Activated T-helper 9 cell treated with anti-CD3 and anti-CD28 coated beads, Interleukin-2, amount 50 U/mL, for 16 hours (primary cell): Measurements from ENCODE around the gene ALB.
"Not testable (repeated sequence)": the region's sequence is repeated elsewhere in the genome, so short reads cannot be mapped to it uniquely, and the experiment has no call there.

Experiments used
- DNase-seq: peaks from one replicate; pipeline ENCODE4 v3.0.0-alpha.2; 2020; ENCODE audit warnings: low read depth

Gene ALB

DNA sequence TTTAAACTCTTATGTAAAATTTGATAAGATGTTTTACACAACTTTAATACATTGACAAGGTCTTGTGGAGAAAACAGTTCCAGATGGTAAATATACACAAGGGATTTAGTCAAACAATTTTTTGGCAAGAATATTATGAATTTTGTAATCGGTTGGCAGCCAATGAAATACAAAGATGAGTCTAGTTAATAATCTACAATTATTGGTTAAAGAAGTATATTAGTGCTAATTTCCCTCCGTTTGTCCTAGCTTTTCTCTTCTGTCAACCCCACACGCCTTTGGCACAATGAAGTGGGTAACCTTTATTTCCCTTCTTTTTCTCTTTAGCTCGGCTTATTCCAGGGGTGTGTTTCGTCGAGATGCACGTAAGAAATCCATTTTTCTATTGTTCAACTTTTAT, at the start of gene ALB:
TSS of gene ALB (plus strand) at position 246 of the 400 bp plus-strand sequence. CDS start at position 287, 41 bp downstream.
- no peak for DNase-seq

DNA sequence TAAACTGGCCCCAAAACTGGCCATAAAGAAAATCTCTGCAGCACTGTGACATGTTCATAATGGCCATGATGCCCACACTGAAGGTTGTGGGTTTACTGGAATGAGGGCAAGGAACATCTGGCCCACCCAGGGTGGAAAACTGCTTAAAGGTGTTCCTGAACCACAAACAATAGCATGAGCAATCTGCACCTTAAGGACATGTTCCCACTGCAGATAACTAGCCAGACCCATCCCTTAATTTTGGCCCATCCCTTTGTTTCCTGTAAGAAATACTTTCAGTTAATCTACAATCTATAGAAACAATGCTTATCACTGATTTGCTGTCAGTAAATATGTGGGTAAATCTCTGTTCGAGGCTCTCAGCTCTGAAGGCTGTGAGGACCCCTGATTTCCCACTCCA, 46.9 kb upstream of the ALB start:
- not testable (repeated sequence) for DNase-seq

DNA sequence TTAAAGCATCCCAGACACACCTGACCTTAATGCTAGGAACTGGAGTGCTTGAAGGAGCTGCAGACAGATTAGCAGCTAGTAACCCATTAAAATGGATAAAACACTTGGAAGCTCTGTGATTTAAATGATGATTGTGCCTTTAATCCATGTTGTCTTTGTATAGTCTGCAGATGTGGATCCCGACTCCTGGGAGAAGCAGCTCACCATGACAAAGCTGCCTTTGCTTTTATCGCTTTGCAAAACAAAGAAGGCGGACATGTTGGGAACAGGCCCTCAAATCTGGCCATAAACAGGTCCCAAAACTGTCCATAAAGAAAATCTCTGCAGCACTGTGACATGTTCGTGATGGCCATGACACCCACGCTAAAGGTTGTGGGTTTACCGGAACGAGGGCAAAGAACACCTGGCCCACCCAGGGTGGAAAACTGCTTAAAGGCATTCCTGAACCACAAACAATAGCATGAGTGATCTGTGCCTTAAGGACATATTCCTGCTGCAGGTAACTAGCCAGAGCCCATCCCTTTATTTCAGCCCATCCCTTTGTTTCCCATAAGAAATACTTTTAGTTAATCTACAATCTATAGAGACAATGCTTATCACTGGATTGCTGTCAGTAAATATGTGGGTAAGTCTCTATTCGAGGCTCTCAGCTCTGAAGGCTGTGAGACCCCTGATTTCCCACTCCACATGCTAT, 34.4 kb upstream of the ALB start:
- DNase-seq = not testable (repeated sequence)

DNA sequence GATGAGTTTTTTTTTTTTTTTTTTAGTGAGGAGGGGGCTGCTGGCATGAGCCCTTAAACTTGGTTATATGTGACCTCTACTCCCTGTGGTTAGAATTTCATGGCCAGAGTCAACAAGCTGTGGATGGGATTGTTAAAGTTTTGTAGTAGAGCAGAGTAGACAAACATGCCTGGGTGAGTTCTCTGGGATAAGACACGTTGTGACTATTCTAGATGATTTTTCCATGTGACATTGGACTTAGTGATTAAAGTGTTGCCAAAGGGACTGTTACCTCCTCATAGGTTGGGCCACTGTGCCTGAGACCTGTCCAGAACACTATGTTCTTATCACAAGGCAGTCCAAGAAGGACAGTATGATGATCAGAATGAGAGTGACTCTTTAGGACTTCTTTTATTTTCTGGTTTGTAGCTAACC, 28.8 kb upstream of the ALB start:
- DNase-seq = no peak

DNA sequence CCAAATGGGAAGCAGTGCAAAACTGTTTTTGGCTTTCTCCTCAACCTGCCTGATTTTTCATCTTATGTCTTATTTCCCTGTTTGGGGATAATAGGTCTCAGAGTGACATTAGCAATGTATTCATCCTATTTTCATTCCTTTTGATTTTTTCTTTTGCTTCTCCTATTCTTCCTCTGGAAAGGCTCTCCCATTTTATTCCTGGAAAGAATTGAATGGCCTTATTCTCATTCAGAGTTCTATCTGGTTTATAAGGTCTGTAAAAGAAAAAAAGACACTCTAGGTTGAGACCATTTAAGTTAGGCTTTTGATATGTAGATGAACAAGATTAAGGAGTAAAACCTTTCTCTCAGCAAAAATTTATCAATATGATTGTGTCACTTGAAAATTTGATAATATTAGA, 27.8 kb upstream of the ALB start:
- no peak for DNase-seq

DNA sequence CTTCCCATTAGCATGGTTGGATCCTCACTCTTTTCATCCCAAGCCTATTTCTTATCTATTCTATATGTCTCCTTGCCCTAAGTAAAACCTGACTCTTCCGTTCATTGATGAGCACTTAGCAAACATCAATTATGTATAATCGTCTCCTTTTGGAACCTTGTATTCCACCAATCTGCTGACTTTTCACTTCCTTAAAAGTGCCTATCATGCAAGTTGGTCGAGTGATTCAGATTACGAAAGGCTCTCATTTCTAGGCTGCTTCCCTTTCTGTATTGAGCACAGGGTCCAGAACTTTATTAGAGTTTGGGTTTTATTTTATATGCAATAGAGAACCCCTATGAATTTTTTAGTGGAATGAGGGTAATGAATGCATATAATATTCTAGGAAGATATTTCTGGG, 27.1 kb upstream of the ALB start:
- DNase-seq = no peak

DNA sequence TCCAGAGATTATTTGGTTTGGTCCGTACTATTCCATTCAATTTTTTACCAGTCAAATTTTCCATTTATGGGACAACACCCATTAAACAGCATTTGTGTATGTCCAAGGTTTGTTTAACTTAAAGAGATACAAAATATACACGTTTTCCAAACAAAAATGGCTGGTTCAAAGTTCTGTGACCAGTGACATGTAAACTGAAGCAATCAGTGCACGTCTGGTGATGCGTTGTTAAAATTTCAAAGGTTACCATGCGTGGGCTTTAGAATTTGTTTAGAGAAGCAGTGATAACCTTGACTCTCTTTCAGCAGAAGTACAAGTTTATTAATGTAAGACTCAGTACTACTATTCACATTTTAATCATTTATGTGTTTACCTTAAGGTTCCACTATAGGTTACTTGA, 25.2 kb upstream of the ALB start:
- no peak for DNase-seq

DNA sequence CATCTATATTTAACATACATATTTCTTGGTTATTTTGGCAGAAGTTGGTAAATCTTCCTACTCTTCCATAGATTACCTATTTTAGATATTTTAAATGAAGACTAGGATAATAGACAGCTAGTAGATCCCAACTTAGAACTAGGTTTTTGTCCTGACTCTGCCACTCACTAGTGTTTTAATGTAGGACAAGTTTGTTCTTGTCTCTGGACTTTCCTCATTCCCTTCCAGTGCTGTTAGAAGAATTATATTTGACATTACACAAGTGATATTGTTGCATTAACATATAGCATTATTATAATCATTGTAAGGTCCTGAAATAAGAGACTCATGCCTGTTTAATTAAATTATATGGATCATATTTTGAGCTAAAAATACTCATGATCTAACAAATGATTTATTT, 24.1 kb upstream of the ALB start:
- DNase-seq = no peak

DNA sequence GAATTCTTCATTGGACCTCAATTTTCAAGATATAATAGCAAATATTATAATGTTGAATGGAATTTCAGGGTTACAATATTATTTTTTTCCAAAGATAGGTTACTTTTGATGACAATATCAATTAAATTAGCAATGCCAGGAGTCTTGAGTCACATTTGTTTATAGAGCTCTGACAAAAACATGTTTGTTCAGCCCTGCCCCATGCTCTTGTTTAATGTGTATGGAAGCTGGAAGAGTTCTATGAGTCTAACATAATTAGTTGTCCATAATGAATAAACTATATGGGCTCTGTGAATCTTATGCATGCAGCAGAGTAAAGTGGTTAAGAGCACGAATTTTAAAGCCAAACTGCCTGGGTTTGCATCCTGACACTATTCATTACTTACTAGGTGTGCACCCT, 22.9 kb upstream of the ALB start:
- DNase-seq = no peak

DNA sequence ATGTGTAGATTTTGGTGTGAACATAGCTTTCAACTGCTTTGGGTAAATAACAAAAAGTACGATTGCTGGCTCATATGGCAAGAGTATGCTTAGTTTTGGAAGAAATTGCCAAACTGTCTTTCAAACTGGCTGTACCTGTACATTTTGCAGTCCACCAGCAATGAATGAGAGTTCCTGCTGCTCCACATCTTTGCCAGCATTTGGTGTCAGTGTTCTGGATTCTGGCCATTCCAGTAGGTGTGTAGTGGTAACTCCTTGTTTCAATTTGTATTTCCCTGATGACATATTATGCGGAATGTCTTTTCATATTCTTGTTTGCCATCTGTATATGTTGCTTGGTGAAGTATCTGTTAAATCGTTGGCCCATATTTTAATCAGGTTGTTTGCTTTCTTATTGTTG, 20.6 kb upstream of the ALB start:
- no peak for DNase-seq

DNA sequence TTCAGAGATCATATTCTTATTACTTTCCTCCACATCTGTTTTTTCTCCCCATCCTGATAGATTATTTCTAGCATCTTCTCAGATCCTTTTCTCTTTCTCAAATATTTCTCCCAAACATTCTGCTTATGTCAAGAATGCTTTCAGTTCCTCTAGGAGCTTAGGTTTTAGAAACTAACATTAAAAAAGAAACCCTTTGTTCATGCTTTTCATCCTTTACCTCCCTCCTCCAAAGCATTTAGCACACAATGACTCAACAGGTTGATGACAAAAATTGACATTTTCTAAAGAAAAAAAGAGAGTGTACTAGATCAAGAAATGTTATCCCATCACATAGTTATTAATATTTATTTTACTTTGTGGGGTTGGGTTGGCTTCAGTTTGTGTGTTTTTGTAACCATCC, 16.5 kb upstream of the ALB start:
- no peak for DNase-seq

DNA sequence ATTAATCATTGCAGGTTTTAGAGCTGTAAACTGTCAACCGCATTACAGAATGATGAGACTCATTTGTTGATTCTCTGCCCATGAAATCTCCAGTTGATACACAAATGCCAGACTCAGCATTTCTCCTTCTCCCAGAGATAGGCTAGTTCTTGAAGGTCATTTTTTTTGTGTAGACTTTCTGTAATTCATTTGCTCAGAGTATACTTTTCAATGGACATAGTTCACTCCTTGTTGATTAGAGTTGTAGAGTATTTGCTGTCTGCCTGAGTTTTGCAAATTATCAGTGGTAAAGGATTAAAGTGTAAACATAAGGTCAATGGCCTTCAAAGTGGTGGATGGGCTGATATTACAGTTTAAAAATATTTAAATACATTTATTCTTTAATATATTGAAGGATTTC, 15.2 kb upstream of the ALB start:
- no peak for DNase-seq

DNA sequence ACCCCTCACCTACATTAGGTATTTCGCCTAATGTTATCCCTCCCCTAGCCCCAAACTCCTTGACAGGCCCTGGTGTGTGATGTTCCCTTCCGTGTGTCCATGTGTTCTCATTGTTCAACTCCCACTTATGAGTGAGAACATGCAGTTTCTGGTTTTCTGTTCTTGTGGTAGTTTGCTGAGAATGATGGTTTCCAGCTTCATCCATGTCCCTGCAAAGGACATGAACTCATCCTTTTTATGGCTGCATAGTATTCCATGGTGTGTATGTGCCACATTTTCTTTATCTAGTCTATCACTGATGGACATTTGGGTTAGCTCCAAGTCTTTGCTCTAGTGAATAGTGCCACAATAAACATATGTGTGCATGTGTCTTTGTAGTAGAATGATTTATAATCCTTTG, 14.4 kb upstream of the ALB start:
- DNase-seq = not testable (repeated sequence)

DNA sequence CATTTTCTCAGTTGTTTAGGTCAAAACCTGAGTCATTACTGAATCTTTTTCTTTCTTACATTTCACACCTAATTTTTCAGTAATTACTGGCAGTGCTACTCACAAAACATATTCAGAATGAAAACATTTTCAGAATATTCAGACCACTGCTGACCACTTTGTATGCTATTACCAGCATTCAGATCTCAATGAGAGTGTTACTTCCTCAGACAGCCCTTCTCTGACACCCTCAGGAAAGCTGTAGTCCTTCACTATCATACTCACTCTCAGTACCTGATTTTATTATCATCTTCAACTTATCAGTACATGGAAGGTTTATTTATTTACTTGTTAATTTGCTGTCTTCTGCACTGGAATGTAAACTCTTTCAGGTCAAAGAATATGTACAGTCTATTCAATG, 12.3 kb upstream of the ALB start:
- no peak for DNase-seq

DNA sequence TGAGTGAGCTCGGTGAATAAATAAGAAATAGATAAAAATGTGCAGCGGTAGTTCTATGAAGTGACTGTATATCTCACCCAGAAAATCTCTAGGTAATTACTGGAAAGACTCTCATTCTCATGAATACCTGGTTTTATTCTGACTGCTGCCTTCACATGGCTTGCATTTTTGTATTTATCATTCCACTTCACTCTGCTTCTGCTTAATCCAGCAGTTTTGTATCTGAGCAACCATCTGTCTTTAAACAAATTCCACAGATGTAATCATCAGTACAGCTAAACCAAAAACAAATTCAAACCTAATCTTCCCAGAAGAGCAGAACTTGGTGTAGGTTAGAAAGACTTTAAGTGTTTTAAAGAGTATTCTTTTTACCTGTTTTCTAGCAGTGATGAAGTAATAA, 11.2 kb upstream of the ALB start:
- no peak for DNase-seq

DNA sequence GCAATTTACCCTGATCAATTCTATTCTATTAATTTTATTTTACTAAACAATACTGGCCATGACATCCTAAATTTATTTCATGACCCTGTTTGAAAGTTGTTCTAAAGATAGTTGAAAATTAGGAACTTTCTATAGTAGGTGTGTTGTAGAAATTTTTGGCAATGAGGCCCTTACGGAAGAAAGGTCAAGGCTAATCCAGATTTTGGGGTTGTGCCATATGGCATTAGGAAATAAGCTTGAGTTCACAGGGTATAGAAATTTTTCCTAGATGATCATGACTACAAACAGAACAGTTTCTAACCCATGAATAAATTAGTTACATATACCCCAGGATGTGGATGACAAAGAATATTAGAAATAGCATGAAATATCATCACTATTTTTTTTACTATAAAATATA, 7.8 kb upstream of the ALB start:
- DNase-seq = no peak

DNA sequence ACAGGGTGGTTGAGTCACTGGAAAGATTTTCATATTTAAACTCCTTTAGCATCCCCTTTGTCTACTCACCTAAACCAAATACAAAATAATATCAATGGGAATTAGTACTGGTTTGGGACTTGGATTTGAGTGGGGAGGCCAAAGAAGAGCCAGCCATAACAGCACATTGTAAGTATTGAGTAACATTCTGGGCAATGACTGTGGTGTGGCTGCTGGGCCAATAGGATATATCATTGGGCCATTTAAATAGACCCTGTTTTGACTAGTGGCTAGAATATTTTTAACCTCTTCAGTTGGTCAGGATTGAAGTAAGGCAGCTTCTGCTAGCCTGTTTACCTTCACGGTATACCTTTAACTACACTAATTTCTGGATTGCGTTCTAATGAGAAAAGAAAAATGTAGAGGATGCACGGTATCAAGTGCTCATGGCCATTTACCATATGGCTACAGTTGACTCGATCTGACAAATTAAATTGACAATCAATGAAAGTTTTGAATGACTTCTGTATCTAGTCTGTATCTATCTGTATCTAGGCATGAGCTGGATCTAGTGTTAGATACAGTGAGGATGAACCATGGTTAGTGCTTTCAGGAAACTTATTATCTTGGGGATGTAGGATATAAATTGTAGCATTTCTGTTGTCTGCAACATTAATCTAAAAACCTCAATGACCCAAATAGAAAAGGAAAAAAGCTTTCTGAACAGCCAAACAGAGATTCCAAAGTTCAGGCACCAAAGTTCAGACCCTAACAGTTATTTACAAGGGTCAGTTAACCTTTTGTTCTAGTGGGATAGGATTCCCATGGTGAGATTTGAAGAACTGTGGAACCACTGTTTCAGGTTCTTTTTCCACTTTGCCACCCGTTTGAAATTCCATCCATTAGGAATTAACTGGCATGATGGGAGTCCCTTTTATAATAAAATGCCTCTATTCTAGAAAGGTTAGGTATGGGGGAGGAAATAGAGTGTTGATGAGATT, 6.8 kb upstream of the ALB start:
- no peak for DNase-seq

DNA sequence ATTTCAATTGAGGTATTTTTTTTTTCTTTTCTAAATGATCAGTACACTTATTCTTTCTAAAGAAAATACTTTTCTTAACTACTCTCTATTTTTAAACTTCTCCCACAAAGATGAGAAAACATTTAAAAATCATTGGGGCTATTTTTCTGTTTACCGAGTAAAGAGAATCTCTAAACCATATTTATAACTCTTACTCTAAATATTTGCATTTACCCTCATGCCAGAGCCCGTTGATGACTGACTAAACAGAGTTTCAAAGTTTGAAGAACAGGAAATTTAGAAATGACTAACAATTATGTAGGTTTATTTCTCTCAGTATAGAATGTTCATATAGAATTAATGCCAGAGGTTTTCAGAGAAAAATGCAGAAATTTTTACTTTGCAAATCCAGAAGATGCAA, 2.7 kb upstream of the ALB start:
- DNase-seq = no peak

DNA sequence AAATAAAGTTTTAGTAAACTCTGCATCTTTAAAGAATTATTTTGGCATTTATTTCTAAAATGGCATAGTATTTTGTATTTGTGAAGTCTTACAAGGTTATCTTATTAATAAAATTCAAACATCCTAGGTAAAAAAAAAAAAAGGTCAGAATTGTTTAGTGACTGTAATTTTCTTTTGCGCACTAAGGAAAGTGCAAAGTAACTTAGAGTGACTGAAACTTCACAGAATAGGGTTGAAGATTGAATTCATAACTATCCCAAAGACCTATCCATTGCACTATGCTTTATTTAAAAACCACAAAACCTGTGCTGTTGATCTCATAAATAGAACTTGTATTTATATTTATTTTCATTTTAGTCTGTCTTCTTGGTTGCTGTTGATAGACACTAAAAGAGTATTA, 370 bp downstream of the ALB start:
- no peak for DNase-seq

DNA sequence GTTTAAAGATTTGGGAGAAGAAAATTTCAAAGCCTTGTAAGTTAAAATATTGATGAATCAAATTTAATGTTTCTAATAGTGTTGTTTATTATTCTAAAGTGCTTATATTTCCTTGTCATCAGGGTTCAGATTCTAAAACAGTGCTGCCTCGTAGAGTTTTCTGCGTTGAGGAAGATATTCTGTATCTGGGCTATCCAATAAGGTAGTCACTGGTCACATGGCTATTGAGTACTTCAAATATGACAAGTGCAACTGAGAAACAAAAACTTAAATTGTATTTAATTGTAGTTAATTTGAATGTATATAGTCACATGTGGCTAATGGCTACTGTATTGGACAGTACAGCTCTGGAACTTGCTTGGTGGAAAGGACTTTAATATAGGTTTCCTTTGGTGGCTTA, 1.1 kb downstream of the ALB start:
- DNase-seq = no peak

DNA sequence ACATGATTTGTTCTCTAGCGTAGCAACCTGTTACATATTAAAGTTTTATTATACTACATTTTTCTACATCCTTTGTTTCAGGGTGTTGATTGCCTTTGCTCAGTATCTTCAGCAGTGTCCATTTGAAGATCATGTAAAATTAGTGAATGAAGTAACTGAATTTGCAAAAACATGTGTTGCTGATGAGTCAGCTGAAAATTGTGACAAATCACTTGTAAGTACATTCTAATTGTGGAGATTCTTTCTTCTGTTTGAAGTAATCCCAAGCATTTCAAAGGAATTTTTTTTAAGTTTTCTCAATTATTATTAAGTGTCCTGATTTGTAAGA, 2.4 kb downstream of the ALB start:
- DNase-seq = no peak

DNA sequence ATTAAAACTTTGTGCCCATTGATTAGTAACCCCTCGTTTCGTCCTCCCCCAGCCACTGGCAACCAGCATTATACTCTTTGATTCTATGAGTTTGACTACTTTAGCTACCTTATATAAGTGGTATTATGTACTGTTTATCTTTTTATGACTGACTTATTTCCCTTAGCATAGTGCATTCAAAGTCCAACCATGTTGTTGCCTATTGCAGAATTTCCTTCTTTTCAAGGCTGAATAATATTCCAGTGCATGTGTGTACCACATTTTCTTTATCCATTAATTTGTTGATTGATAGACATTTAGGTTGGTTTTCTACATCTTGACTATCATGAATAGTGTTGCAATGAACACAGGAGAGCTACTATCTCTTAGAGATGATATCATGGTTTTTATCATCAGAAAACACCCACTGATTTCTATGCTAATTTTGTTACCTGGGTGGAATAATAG, 3.2 kb downstream of the ALB start:
- DNase-seq = no peak

DNA sequence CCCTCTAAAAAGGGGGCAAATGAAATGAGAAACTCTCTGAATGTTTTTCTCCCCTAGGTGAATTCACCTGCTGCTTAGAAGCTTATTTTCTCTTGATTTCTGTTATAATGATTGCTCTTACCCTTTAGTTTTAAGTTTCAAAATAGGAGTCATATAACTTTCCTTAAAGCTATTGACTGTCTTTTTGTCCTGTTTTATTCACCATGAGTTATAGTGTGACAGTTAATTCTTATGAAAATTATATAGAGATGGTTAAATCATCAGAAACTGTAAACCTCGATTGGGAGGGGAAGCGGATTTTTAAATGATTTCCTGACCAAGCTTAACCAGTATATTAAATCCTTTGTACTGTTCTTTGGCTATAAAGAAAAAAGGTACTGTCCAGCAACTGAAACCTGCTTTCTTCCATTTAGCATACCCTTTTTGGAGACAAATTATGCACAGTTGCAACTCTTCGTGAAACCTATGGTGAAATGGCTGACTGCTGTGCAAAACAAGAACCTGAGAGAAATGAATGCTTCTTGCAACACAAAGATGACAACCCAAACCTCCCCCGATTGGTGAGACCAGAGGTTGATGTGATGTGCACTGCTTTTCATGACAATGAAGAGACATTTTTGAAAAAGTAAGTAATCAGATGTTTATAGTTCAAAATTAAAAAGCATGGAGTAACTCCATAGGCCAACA, 4.2 kb downstream of the ALB start:
- no peak for DNase-seq
